ENCODE results near the gene C1QTNF9B.
"Not testable (repeated sequence)": the region's sequence is repeated elsewhere in the genome, so short reads cannot be mapped to it uniquely, and the experiment has no call there.

The C1QTNF9B gene

DNA sequence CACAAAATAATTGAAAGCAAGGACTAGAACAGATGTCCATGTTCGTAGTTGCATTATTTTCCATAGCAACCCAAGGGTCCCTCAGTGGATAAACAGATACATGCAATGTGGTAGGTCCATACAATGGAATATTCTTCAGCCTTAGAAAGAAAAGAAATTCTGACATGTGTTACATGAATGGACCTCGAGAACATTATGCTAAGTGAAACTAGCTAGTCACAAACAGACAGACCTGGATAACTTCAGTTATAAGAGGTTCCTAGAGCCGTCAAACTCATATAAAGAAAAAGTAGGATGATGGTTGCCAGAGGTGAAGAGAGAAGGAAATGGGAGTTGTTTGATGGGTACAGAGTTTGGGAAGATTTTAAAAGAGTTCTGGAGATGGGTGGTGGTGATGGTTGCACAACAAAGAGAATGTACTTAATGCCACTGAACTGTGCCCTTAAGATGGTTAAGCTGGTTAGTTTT lies at the start of gene C1QTNF9B:
TSS of gene C1QTNF9B (minus strand) at position 51 of the 468 bp plus-strand sequence.
- not testable (repeated sequence) for DNase-seq

- DNase-seq: no peak
These were observed 49.6 kb upstream of the C1QTNF9B start for GRCh38 chr13:23946900-23947299.

DNA sequence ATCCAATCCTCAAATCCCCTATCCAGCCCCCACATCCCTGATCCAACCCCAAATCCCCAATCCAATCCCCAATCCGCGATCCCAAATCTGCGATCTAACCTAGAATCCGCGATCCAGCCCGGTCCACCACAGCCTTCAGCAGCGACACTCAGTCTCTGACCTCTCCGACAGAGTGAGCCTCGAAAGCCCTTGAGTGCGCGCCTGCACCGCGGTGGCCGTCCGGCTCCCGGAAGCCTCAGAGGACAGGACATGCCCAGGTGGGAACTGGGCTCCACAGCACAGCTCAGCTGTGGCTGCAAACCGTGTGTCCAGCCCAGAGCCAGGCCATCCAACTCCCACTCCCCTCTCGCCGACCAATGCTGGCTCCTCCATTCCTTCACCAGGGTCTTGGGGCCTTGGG lies 48.8 kb upstream of the C1QTNF9B start:
- no peak for DNase-seq

DNA sequence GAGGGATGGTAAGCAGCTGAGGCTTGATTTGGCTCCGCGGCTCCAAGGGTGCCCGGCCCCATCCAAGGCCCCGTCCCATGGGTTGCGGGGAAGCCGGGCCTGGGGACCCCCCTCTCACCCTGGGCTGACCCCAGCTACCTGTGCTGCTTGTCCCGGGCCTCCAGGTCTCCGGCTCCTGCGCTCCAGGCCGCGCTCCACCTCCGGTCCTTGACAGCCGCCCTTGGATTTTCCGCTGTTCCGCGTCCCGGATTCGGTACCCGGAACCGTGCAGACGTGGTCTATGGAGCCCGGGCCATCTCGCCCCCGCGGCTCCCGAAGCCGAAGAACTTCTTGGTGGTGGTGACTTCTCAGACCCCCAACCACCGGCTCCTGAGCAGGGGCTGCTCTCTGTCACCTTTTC lies 48.3 kb upstream of the C1QTNF9B start:
- no peak for DNase-seq

GRCh38 chr13:23941211-23941610 lies 43.9 kb upstream of the C1QTNF9B start:
- no peak for DNase-seq

DNA sequence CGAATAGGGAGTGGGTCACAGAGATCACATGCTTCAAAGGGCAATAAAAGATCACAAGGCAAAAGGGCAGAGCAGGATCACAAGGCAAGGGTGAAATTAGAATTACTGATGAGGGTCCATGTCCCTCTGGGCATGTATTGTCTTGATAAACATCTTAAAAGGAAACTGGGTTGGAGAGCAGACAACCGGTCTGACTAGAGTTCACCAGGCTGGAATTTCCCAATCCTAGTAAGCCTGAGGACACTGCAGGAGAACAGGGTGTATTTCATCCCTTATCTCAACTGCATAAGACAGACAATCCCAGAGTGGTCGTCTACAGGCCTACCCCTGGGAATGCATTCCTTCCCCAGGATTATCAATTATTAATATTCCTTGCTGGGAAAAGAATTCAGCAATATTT lies 42.4 kb upstream of the C1QTNF9B start:
- DNase-seq: not testable (repeated sequence)

GRCh38 chr13:23934520-23934919 lies 37.2 kb upstream of the C1QTNF9B start:
- DNase-seq: no peak

- no peak for DNase-seq
These were observed 31.7 kb upstream of the C1QTNF9B start for GRCh38 chr13:23928985-23929384.

- DNase-seq: no peak
These were observed 25.7 kb upstream of the C1QTNF9B start for GRCh38 chr13:23923031-23923430.

- DNase-seq: no peak
These were observed 25.0 kb upstream of the C1QTNF9B start for GRCh38 chr13:23922005-23922932.

GRCh38 chr13:23921451-23921888 lies 24.2 kb upstream of the C1QTNF9B start:
- peak; percentile 54 for DNase-seq

DNA sequence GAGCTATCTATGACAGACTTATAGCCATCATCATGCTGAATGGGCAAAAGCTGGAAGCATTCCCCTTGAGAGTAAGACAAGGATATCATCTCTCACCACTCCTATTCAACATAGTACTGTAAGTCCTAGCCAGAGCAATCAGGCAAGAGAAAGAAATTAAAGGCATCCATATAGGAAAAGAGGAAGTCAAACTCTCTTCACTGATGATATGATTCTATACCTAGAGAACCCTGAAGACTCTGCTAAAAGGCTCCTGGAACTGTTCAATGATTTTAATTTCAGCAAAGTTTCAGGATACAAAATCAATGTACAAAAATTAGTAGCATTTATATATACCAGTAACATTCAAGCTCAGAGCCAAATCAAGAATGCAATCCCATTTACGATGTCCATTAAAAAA lies 21.7 kb upstream of the C1QTNF9B start:
- DNase-seq: no peak

DNA sequence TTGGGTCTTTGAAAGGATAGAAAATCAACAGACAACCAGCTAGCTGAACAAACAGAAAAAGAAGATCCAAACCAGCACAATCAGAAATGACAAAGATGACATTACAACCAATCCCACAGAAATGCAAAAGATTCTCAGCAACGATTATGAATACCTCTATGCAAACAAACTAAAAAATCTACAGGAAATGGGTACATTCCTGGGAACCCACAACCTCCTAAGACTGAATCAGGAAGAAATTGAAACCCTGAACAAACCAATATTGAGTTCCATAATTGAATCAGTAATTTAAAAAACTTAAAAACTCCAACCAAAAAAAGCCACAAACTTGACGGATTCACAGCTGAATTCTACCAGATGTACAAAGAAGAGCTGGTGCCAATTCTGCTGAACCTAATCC lies 20.9 kb upstream of the C1QTNF9B start:
- no peak for DNase-seq

DNA sequence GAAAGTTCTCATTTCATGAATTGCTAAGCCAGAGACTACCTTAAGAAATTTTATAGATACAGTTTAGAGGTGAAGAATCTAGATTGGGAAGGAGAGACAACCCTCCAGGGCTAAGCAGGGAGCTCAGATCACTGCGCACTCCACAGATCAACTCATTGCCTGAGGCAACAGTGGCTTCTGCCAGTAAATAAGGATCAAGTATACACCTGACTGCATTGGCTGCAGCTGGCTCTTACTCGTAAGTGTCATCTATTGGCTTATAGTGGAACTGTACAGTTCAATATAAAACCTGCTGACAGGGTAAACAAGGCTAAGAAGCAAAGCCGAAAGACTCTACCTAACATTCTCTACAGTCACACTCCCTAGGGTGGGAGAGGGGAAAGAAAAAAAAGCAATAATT lies 18.0 kb upstream of the C1QTNF9B start:
- DNase-seq: no peak

DNA sequence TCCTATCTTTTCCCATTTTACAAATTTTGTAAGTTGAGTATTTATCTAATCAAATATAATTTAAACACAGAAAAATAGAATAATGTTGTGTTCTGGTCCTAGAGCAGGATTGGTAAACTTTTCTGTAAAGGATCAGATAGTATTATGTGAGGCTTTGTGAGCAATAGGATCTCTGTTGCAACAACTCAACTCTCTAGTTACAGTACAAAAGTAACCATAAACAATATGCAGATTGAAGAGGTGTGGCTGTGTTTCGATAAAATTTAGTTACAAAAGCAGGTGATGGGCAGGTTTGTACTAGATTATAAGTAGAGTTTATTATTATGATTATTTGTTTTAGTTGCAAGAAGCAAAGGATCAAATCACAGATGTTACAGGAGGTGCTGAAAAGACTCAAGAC lies 15.2 kb upstream of the C1QTNF9B start:
- DNase-seq: no peak

DNA sequence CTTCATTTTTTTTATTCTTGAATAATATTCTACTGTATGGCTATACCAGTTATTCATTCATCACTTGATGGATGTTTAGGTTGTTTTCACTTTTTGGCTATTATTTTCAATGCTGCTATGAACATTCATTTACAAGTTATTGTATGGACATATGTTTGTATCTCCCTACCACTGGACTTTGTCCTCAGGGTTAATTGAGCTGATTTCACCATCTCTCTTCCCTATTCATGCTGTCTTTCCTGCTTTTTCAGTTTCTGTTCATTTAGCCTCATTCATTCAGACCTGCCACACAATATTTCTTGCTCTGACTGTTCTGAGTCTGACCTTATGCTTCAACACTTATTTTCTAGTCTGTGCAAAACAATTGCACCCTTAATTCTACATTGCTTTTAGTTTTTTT lies 12.3 kb upstream of the C1QTNF9B start:
- no peak for DNase-seq

DNA sequence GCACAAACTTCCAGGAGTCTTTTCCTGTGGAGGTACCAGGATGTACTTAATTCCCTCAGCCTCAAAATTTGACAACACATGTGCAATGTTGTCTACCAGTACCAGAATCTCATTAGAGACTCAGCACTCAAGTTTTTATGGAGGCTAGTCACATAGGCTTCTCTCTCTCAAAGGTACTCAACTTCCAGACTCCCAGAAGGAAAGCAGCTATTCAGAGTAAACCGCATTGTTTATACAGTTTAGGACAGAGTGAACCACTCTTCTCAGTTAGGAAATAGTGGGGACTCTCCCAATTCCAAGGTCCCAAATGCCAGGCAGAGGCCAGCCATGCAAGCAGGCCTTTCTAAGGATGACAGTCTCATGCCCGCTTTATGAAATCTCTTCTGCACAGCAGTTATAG lies 8.5 kb upstream of the C1QTNF9B start:
- no peak for DNase-seq

DNA sequence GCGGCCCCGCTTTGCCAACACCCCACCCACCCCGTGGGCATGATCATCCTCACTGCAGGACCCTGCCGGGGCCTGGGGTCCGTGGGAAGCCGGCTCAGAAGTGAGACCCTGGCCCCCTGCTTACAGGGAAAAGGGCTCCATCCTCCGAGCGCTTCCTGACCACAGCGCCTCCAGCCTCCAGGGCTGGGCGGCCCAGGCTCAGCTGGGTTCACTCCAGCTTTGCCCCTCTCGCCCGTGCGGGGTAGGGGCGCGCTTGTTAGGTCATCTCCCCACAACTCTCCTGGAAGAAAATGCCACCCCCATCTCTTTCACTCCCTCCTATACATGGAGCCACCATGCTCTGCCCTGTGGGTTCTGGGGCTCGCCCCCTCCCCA lies 6.6 kb upstream of the C1QTNF9B start:
- no peak for DNase-seq

- no peak for DNase-seq
These were observed 5.9 kb upstream of the C1QTNF9B start for GRCh38 chr13:23902975-23903905.

GRCh38 chr13:23901365-23901764 lies 4.1 kb upstream of the C1QTNF9B start:
- no peak for DNase-seq

GRCh38 chr13:23899555-23899954 lies 2.3 kb upstream of the C1QTNF9B start:
- DNase-seq: peak; percentile 42

- no peak for DNase-seq
These were observed 799 bp upstream of the C1QTNF9B start for GRCh38 chr13:23898101-23898500.

DNA sequence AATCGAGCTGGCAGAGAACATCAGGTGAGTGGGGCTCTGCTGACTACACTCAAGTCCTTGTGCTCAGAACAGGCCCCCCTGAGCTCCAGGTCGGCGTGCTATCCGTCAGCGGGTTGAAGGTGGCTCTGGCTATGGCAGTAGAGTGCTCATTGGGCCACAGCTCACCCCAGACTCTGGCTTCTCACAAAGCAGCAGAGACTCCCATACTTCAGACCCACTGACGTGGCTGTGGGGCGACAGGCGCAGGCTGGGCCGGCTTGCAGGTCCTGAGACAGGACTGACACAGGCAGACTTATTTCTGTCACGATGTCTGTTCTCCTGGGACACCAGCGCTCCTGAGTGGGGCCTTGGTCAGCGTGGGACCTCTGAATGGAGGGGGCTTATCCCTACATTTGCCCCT lies 2.6 kb downstream of the C1QTNF9B start:
- not testable (repeated sequence) for DNase-seq

- DNase-seq: not testable (repeated sequence)
These were observed 3.5 kb downstream of the C1QTNF9B start for GRCh38 chr13:23893791-23894190.

Data from CD4-positive, alpha-beta T cell treated with Interleukin-4 for 4 hours (primary cell).